ENCODE measurements around the gene EEF1B2. TPM values are rescaled to one million over a fixed set of nuclear protein-coding genes. Genes with fewer than 3 reads are reported as not detected.

The EEF1B2 gene
- total RNA-seq, 2 donors from 2014 or later = 467 to 557 TPM

DNA sequence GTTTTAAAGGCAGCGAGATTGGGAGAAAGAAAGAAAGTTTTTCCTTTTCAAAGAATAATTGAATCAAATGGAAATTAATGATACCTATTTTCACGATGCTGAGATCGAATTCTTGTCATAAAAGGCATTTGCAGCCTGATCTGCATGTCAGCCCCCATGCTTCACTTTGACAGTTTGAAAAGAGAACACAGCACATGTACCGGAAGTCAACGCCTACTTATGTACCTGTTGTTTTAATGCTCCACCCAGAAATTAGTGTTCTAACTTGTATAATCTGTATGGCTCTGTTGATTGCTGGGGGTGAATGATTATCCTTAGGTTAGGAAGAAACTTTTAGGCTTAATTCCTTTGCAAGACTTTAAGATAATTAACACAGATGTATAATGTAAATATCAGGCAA lies 31.0 kb downstream of the EEF1B2 start:
- H3K4me3 ChIP-seq = no peak overlapping the region
- TF ChIP-seq, protein P1, sequence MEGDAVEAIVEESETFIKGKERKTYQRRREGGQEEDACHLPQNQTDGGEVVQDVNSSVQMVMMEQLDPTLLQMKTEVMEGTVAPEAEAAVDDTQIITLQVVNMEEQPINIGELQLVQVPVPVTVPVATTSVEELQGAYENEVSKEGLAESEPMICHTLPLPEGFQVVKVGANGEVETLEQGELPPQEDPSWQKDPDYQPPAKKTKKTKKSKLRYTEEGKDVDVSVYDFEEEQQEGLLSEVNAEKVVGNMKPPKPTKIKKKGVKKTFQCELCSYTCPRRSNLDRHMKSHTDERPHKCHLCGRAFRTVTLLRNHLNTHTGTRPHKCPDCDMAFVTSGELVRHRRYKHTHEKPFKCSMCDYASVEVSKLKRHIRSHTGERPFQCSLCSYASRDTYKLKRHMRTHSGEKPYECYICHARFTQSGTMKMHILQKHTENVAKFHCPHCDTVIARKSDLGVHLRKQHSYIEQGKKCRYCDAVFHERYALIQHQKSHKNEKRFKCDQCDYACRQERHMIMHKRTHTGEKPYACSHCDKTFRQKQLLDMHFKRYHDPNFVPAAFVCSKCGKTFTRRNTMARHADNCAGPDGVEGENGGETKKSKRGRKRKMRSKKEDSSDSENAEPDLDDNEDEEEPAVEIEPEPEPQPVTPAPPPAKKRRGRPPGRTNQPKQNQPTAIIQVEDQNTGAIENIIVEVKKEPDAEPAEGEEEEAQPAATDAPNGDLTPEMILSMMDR (IDR thresholded peaks at IDR 0.05) = no peak
- no peak for DNase-seq
- H3K36me3 ChIP-seq = no peaks in the 10 kb centered on the region
- intact Hi-C loops (cut with DNase I) = no loop called here
- H3K27ac ChIP-seq = no peak overlapping the region
- H3K4me1 ChIP-seq = no peaks in the 10 kb centered on the region
- no peaks in the 10 kb centered on the region for H3K9me3 ChIP-seq
- no peaks in the 10 kb centered on the region for H3K27me3 ChIP-seq
- no peak overlapping the region for H3K9ac ChIP-seq (ENCODE audit: low read depth in 2 of 2, low read length in 2 of 2)

DNA sequence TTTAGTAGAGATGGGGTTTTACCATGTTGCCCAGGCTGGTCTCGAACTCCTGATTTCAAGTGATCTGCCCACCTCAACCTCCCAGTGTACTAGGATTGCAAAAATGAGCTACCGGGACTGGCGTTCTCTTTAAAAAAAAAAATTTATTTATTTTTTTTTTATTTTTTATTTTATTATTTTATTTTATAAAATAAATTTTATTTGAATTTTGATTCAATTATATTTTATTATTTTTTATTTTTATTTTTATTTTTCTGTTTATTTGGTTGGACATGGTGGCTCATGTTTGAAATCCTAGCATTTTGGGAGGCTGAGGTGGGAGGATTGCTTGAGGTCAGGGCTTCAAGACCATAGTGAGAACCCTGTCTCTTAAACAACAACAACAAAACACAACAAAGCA lies 32.5 kb downstream of the EEF1B2 start:
- H3K4me3 ChIP-seq = no peak overlapping the region
- intact Hi-C loops (cut with DNase I) = no loop called here
- no peaks in the 10 kb centered on the region for H3K36me3 ChIP-seq
- TF ChIP-seq, protein P1 (IDR thresholded peaks at IDR 0.05) = no peak
- no peaks in the 10 kb centered on the region for H3K4me1 ChIP-seq
- H3K9me3 ChIP-seq = no peaks in the 10 kb centered on the region
- no peaks in the 10 kb centered on the region for H3K27me3 ChIP-seq
- DNase-seq = no peak
- no peak overlapping the region for H3K27ac ChIP-seq
- H3K9ac ChIP-seq (ENCODE audit: low read depth in 2 of 2, low read length in 2 of 2) = no peak overlapping the region

DNA sequence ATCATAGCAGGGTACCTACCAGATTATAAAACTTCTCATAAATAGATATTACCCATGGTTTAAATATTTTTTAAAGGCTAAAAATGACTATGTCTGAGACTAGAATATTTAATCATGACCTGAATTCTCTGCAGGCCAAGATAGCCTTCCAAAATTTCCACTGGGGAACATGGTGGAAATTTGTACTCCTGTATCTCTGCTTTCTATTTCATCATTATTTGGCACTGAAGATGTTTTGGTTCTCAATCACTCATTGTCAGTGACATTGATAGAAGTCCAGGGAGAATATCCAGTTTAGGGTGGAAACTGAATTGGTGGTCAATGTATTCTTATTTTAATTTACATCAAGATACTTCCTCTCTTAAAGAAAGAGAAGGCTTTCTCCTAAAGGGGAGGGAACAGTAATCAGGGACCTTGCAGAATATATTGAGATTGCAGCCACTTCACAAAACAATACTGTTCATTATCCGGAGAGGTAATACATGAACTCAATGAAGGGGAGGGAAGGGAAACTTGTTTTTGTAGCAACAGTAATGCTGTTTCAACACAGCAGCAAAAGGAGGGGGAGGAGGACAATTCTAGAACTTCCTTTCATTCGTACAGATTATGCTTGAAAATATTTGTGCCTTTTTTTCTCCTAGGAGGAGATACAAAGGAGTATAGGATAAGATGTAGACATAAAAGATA lies 34.1 kb downstream of the EEF1B2 start:
- H3K27me3 ChIP-seq = no peaks in the 10 kb centered on the region
- no peak overlapping the region for H3K9ac ChIP-seq (ENCODE audit: low read depth in 2 of 2, low read length in 2 of 2)
- no peaks in the 10 kb centered on the region for H3K36me3 ChIP-seq
- no peak overlapping the region for H3K4me3 ChIP-seq
- intact Hi-C loops (cut with DNase I) = no loop called here
- no peak overlapping the region for H3K27ac ChIP-seq
- H3K4me1 ChIP-seq = no peaks in the 10 kb centered on the region
- TF ChIP-seq, protein P1 (IDR thresholded peaks at IDR 0.05) = no peak
- DNase-seq = no peak
- H3K9me3 ChIP-seq = no peaks in the 10 kb centered on the region

DNA sequence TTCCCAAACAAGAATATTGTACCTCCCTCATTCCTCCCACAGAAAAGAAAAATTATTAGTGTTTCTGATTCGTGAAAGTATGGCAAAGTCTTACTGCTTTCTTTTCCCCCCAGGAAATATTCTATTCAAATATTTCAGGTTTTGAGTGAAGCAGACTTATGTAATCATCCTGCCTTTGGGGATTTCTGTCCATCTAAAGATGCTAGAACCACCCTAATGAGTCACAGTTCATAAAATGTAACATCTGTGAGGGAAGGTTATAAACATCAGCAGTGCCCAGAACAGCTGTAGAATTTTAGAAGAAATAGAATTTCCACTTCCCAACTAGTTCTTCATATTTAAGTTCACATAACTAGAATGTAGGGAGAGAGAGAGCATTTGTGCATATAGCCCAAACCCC lies 39.0 kb downstream of the EEF1B2 start:
- intact Hi-C loops (cut with DNase I) = no loop called here
- no peak overlapping the region for H3K9ac ChIP-seq (ENCODE audit: low read depth in 2 of 2, low read length in 2 of 2)
- H3K27ac ChIP-seq = no peak overlapping the region
- H3K4me1 ChIP-seq = no peaks in the 10 kb centered on the region
- TF ChIP-seq, protein P1 (IDR thresholded peaks at IDR 0.05) = no peak
- no peak overlapping the region for H3K4me3 ChIP-seq
- no peaks in the 10 kb centered on the region for H3K36me3 ChIP-seq
- H3K27me3 ChIP-seq = no peaks in the 10 kb centered on the region
- DNase-seq = no peak
- H3K9me3 ChIP-seq = no peaks in the 10 kb centered on the region

DNA sequence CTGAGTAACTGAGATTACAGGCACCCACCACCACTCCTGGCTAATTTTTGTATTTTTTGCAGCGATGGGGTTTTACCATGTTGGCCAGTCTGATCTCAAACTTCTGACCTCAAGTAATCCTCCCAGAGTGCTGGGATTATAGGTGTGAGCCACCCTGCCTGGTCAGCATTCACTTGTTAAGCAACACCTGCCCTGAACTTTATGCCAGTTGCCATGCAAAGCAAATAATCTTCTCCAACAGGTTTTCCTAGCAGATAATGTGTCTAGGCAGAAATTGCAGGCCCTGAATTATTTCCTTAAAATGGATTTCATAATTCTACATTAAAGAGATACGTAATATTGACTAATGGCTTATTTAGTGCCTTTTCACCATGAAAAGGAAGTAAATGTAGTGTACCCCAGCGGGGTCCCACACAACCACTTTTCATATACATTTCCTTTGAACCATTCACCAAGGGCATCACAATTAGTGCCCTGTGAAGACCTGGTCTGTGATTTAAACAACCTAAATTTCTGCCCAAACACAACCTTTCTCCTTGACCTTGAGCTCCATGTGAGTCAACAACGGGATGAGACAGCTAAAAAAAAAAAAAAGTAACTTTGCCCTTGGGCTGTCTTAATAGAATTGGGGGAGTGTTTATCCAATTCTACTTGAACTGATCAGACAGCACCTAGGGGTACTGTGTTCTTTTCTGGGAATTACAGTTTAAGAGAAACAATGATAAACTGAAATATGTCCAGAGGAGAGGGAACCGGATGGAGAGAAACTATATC lies 41.6 kb downstream of the EEF1B2 start:
- Histone ChIP-seq H3K27ac (no peak overlapping the region), H3K9me3 (no peaks in the 10 kb centered on the region), H3K36me3 (no peaks in the 10 kb centered on the region), H3K4me1 (no peaks in the 10 kb centered on the region), H3K4me3 (no peak overlapping the region), H3K27me3 (no peaks in the 10 kb centered on the region), H3K9ac (ENCODE audit: low read depth in 2 of 2, low read length in 2 of 2) (no peak overlapping the region)
- intact Hi-C loops (cut with DNase I) = no loop called here
- TF ChIP-seq, protein P1 (IDR thresholded peaks at IDR 0.05) = no peak
- no peak for DNase-seq

Measured in colonic mucosa (tissue), 4 donors.